HS-5 (cell line): ENCODE data around the gene APOB.

Experiments used
- DNase-seq: peaks from one replicate; pipeline ENCODE4 v3.0.0-alpha.2; 2012; ENCODE audit warnings: low read depth

Gene APOB

GRCh38 chr2:21043744-21044532 is at the start of gene APOB:
APOB (minus strand) TSS chr2:21044073; CDS start chr2:21043945, 128 bp downstream.
- no peak for DNase-seq

GRCh38 chr2:21092308-21092869 is 48.5 kb upstream of the APOB start:
- DNase-seq, result no peak

- DNase-seq, result no peak
Observed at GRCh38 chr2:21084401-21084800, 40.5 kb upstream of the APOB start.

- no peak for DNase-seq
Observed at GRCh38 chr2:21083482-21083881, 39.6 kb upstream of the APOB start.

GRCh38 chr2:21078296-21078695 is 34.4 kb upstream of the APOB start:
- no peak for DNase-seq

GRCh38 chr2:21072477-21073242 is 28.8 kb upstream of the APOB start:
- DNase-seq, result no peak

GRCh38 chr2:21070341-21071257 is 26.7 kb upstream of the APOB start:
- DNase-seq, result no peak

GRCh38 chr2:21069746-21070340 is 26.0 kb upstream of the APOB start:
- no peak for DNase-seq

GRCh38 chr2:21067859-21068537 is 24.1 kb upstream of the APOB start:
- no peak for DNase-seq

GRCh38 chr2:21067125-21067524 is 23.3 kb upstream of the APOB start:
- DNase-seq, result no peak

- DNase-seq, result no peak
Observed at GRCh38 chr2:21059885-21060610, 16.2 kb upstream of the APOB start.

GRCh38 chr2:21057097-21057496 is 13.2 kb upstream of the APOB start:
- DNase-seq, result no peak

GRCh38 chr2:21055879-21056790 is 12.3 kb upstream of the APOB start:
- DNase-seq, result no peak

GRCh38 chr2:21055451-21055850 is 11.6 kb upstream of the APOB start:
- no peak for DNase-seq

- no peak for DNase-seq
Observed at GRCh38 chr2:21054011-21054410, 10.1 kb upstream of the APOB start.

GRCh38 chr2:21052044-21052443 is 8.2 kb upstream of the APOB start:
- no peak for DNase-seq

GRCh38 chr2:21050164-21050563 is 6.3 kb upstream of the APOB start:
- no peak for DNase-seq

GRCh38 chr2:21047141-21048009 is 3.5 kb upstream of the APOB start:
- peak; percentile 4 for DNase-seq
